GM20000 (cell line): ENCODE measurements around the gene ANKRD13D.

Experiments used
- DNase-seq: peaks from one replicate; pipeline ENCODE4 v3.0.0; 2012; ENCODE audit warnings: low spot score
- CTCF ChIP-seq: IDR thresholded peaks from 2 replicates; pipeline ENCODE4 v1.5.1; 2012; ENCODE audit warnings: mild to moderate bottlenecking, control low read depth; ENCODE audit errors: extremely low read depth, missing control alignments

The ANKRD13D gene

DNA sequence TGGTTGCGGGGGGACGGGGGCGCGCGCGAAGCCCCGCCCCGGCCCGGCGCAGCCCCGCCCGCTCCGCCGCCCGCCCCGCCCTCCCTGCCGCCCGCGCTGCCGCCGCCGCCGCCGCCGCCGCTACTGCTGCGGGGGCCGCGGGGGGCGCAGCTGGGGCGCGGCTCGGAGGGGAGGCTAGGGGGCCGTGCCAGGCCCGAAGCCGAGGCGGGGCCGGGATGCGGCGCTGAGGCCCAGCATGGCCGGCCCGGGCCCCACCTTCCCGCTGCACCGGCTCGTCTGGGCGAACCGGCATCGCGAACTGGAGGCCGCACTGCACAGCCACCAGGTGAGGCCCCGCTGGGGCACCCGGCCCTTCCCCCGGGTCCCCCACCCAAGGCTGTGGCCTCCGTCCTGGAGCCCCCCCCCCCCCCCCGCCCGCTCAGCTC, at the start of gene ANKRD13D:
ANKRD13D (plus strand) TSS at position 78 of the 425 bp plus-strand sequence; CDS start at position 236, 158 bp downstream.
- DNase-seq: no peak
- no peak for TF ChIP-seq CTCF

DNA sequence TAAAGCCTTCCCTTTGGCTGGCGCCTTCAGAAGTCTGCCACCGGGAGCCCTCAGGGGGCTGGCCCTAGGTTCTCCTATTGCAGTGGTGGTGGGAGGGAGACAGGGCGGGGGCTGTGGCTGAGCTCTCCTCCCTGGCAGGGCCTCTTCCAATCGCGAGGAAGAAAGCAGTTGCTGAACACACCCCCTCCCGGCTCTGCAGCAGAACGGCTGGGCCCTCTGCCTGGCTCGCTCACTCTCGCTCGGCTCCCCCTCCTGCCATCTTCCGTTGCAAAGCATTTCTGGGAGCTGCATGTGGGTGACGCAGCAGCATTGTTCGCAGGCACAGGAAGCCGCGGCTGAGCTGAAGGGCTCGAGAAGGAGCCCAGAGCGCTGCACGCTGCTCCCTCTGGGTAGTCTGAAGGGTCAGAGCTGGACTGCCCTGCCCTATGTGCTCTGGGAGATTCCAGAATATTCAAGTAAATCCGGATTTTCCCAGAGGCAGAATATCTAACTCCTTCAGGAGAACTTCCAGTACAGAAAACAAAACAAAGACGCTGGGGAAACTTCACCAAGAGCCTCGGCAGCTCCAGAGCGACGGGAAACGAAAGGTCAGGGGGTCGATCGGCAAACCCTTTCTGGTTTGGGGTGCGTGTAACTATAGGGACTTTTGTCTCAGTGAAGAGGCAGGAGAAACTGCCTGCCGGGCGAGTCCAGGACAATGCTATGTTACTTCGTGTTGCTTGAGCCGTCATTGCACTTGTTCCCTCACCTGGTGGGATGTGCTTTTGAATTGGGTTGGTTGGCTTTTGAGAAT, 49.1 kb upstream of the ANKRD13D start:
- peak; percentile 92 for DNase-seq
- no peak for TF ChIP-seq CTCF

DNA sequence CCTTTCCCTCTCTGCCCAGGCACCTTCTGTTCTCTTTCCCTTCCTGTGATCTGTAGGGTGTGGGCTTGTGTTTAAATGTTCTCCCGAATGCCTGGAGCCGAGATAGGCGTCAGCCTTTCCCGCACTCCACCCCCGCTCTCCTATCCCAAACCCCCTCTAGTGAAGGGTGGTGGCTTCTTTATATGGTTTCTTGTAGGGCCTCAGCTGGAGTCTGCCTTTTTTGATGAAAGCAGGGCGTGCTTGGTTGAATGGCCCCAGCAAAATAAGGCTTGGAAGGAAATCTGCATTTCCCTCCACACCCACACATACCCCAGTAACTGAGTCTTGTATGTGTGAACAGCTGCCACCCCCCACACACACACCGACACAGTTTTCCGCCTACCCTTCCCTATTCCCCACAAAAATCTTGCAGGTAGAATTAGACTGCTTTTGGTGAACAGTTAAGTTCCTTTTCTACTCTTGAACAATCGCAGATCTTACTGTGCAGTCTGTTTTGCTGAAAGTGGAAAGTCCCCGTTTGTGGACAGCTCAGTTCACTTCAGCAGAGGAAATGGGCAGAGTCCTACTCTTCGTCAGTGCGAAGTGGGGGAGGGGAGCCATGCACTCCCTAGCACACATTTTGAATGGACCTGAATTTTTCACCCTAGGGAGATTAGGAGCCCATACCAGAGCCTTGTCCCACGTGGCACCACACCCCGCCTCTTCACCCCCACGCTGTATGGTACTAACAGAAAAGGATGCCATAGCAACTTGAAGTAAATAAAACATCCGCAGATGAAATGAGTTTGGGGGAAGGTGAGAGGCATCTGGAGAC, 48.3 kb upstream of the ANKRD13D start:
- no peak for TF ChIP-seq CTCF
- peak; percentile 66 for DNase-seq

DNA sequence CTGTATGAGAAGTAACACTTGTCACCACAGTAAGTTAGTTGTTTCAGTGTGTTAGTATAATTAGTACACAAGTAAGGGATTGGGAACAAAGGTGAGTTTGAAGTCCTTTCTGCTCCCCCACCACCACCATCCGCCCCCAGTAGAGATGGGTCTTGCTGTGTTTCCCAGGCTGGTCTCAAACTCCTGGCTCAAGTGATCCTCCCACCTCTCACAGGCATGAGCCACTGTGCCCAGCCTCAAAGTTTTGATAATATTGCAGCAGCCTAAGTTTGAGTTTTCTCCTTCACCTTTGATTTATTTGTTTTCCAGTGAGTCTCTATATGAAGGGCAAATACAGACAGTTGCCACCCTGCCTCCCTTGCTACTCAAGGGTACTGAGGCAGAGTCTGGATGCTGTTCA, 46.6 kb upstream of the ANKRD13D start:
- DNase-seq: no peak
- TF ChIP-seq CTCF: no peak

- no peak for DNase-seq
- no peak for TF ChIP-seq CTCF
Observed at GRCh38 chr11:67243051-67243450, 46.1 kb upstream of the ANKRD13D start.

GRCh38 chr11:67245046-67245445, 44.1 kb upstream of the ANKRD13D start:
- no peak for DNase-seq
- no peak for TF ChIP-seq CTCF

GRCh38 chr11:67247946-67248550, 41.1 kb upstream of the ANKRD13D start:
- DNase-seq: no peak
- TF ChIP-seq CTCF: no peak
